Peyer's patch (tissue), 4 donors: Measurements from ENCODE around the gene ATP5PB.

ENCODE experiments used
- CTCF ChIP-seq, 6 experiments: fragments of 450-650 bp in 4 of 6; fragments of 200-600 bp in 2 of 6; sonication (generic) in 1 of 6; IDR thresholded peaks; one replicate each; pipeline ENCODE4 v1.5.1; 2017 to 2019; ENCODE audit warnings: antibody characterized with exemption in 6 of 6, mild to moderate bottlenecking in 3 of 6, moderate library complexity in 1 of 6
- POLR2A ChIP-seq, 2 donors: fragments of 450-650 bp; IDR thresholded peaks; one replicate each; pipeline ENCODE4 v1.5.1; 2017; ENCODE audit warnings: antibody characterized with exemption in 2 of 2, mild to moderate bottlenecking in 2 of 2, moderate library complexity in 2 of 2

- no peak for TF ChIP-seq POLR2A (IDR thresholded peaks at IDR 0.05)
- no peak for TF ChIP-seq CTCF (IDR thresholded peaks at IDR 0.05)
Observed at GRCh38 chr1:111404588-111404987, 44.7 kb upstream of the ATP5PB start.
